K562 (cell line): ENCODE results near the gene IRAK3. TPM values are rescaled to one million over a fixed set of nuclear protein-coding genes. Genes with fewer than 3 reads are reported as not detected.
A peak's percentile ranks its signal among the peaks of the same experiment; 100 is the strongest.
"Not testable (repeated sequence)": the region's sequence is repeated elsewhere in the genome, so short reads cannot be mapped to it uniquely, and the experiment has no call there.

ENCODE experiments used
- ATF7 ChIP-seq: fragments of 450-650 bp; IDR thresholded peaks from 2 replicates; pipeline ENCODE4 v1.7.1; 2014; ENCODE audit warnings: mild to moderate bottlenecking, moderate library complexity
- C11orf30 ChIP-seq: fragments of 450-650 bp; IDR thresholded peaks from 2 replicates; pipeline ENCODE4 v1.6.1; 2016; ENCODE audit warnings: low read depth, mild to moderate bottlenecking
- CREB3L1 ChIP-seq: fragments of 450-650 bp; IDR thresholded peaks from 2 replicates; pipeline ENCODE4 v1.6.1; 2014; ENCODE audit warnings: low read depth, mild to moderate bottlenecking, moderate library complexity, borderline replicate concordance
- CREM ChIP-seq: IDR thresholded peaks from 2 replicates; pipeline ENCODE4 v1.6.1; 2014; ENCODE audit warnings: antibody characterized with exemption, low read depth
- MAFG ChIP-seq: fragments of 450-650 bp; conservative IDR thresholded peaks from 2 replicates; pipeline ENCODE4 v1.6.1; 2016; ENCODE audit warnings: missing genetic modification characterization, missing compliant biosample characterization
- RAD21 ChIP-seq, 2 experiments: fragments of 250-450 bp in 1 of 2; fragments of 450-650 bp in 1 of 2; sonication (Bioruptor Pico) in 1 of 2; formaldehyde crosslinking in 1 of 2; IDR thresholded peaks in 1 of 2; conservative IDR thresholded peaks in 1 of 2; 2 replicates each; pipeline versions ENCODE4 v1.4.0 to v1.8.0; 2020 to 2022; ENCODE audit warnings: mild to moderate bottlenecking in 2 of 2, moderate library complexity in 1 of 2
- RCOR1 ChIP-seq, 2 experiments: IDR thresholded peaks; 2 replicates each; pipeline ENCODE4 v1.6.1; 2012; ENCODE audit warnings: low read depth in 2 of 2, low read length in 2 of 2, borderline replicate concordance in 1 of 2, improper control_type of control experiment in 1 of 2
- REST ChIP-seq, 2 experiments: fragments of 450-650 bp; formaldehyde crosslinking in 1 of 2; IDR thresholded peaks; 2 replicates each; pipeline versions ENCODE4 v1.4.0 to v1.6.1; 2014 to 2020; ENCODE audit warnings: mild to moderate bottlenecking in 2 of 2, borderline replicate concordance in 1 of 2, low read depth in 1 of 2
- ZBTB12 ChIP-seq: fragments of 250-450 bp; sonication (Bioruptor Pico); IDR thresholded peaks from 2 replicates; pipeline ENCODE4 v1.4.0; 2020
- polyA plus RNA-seq, 8 experiments: library from polyadenylated mRNA; depleted of rRNA in 4 of 8; stranded (reverse) in 5 of 8; unstranded in 3 of 8; fragments of >200 nt; fragmentation: Nextera tagmentation in 2 of 8; fragmentation: Illumina TruSeq in 1 of 8; extraction: Ambion mirVana in 2 of 8; extraction: Trizol in 1 of 8; gene quantifications; 2 replicates each; pipeline versions ENCODE4 v1.2.1 to v1.2.3, GENCODE V29; 2011 to 2014; ENCODE audit warnings: inconsistent platforms in 1 of 8, missing spikeins in 1 of 8
- total RNA-seq, 7 experiments: library from RNA; depleted of rRNA in 6 of 7; stranded (reverse); fragments of >200 nt in 6 of 7; fragmentation: Illumina TruSeq in 2 of 7; extraction: Trizol in 2 of 7; gene quantifications; 2 replicates each; pipeline versions ENCODE4 v1.2.1 to v1.2.3, GENCODE V29; 2011 to 2021; ENCODE audit warnings: low replicate concordance in 1 of 7

IRAK3 gene
- total and polyA plus RNA-seq, 9 of the 15 experiments (the other 6 are each of a cell fraction or from before 2014, with no cell fraction given): 0.06 to 0.09 (median 0.07) TPM; not detected in 6

- TF ChIP-seq RCOR1 (IDR thresholded peaks at IDR 0.05; ENCODE audit: borderline replicate concordance in 1 of 2, low read depth in 2 of 2, low read length in 2 of 2) (peak in 1 of 2 experiments; percentile 10; a peak in 1 of 4 replicates), ZBTB12 (CRISPR knock-in tag) (peak; percentile 84), MAFG (tag) (0 out of 2 replicates have a peak, but pooled peaks have one; percentile 38), RAD21 (CRISPR knock-in tag; conservative IDR thresholded peaks at IDR 0.05 in 1 of 2, IDR thresholded peaks at IDR 0.05 in 1 of 2) (peak; percentile 59 to 67; a peak in 3 of 4 replicates), ATF7 (peak; percentile 63; the same call in 1 of the 2 replicates), C11orf30 (peak; percentile 20; the same call in 1 of the 2 replicates), REST (IDR thresholded peaks at IDR 0.05; ENCODE audit: borderline replicate concordance) (peak; percentile 41; the same call in 1 of the 2 replicates), CREM (peak; percentile 95), CREB3L1 (0 out of 2 replicates have a peak, but pooled peaks have one; percentile 32)
- TF ChIP-seq REST (CRISPR knock-in tag; IDR thresholded peaks at IDR 0.05; ENCODE audit: low read depth): not testable (repeated sequence)
These were observed 45.2 kb downstream of the IRAK3 start (continued) for GRCh38 chr12:66234037-66234693.
